ENCODE data around the gene HOXB1. TPM values are rescaled to one million over a fixed set of nuclear protein-coding genes. Genes with fewer than 3 reads are reported as not detected.

The HOXB1 gene
- 0.96 TPM for total RNA-seq (ENCODE audit: insufficient read depth, low replicate concordance)

GRCh38 chr17:48530887-48531272 is at the start of gene HOXB1:
TSS of gene HOXB1 (minus strand) at chr17:48531011. CDS start at chr17:48530904, 107 bp downstream.
- DNase-seq (ENCODE audit: low spot score) = no peak

- no peak for DNase-seq (ENCODE audit: low spot score)
Observed at GRCh38 chr17:48579760-48580554, 49.1 kb upstream of the HOXB1 start.

GRCh38 chr17:48579471-48579759 is 48.6 kb upstream of the HOXB1 start:
- no peak for DNase-seq (ENCODE audit: low spot score)

GRCh38 chr17:48578616-48579470 is 48.0 kb upstream of the HOXB1 start:
- no peak for DNase-seq (ENCODE audit: low spot score)

- peak; percentile 85 for DNase-seq (ENCODE audit: low spot score)
Observed at GRCh38 chr17:48577946-48578615, 47.3 kb upstream of the HOXB1 start, which contains the start of gene HOXB4. TSS of gene HOXB4 (minus strand) at chr17:48578350. CDS start at chr17:48578319, 31 bp downstream.

- DNase-seq (ENCODE audit: low spot score) = peak; percentile 68
Observed at GRCh38 chr17:48577330-48577945, 46.6 kb upstream of the HOXB1 start.

GRCh38 chr17:48576479-48577309 is 45.9 kb upstream of the HOXB1 start:
- no peak for DNase-seq (ENCODE audit: low spot score)

GRCh38 chr17:48575673-48576478 is 45.1 kb upstream of the HOXB1 start:
- no peak for DNase-seq (ENCODE audit: low spot score)

- DNase-seq (ENCODE audit: low spot score) = no peak
Observed at GRCh38 chr17:48575066-48575582, 44.3 kb upstream of the HOXB1 start.

- no peak for DNase-seq (ENCODE audit: low spot score)
Observed at GRCh38 chr17:48574505-48575065, 43.8 kb upstream of the HOXB1 start.

- DNase-seq (ENCODE audit: low spot score) = no peak
Observed at GRCh38 chr17:48571826-48572417, 41.1 kb upstream of the HOXB1 start.

- DNase-seq (ENCODE audit: low spot score) = peak; percentile 49
Observed at GRCh38 chr17:48571024-48571818, 40.4 kb upstream of the HOXB1 start.

GRCh38 chr17:48570325-48571023 is 39.7 kb upstream of the HOXB1 start:
- no peak for DNase-seq (ENCODE audit: low spot score)

GRCh38 chr17:48569674-48570324 is 39.0 kb upstream of the HOXB1 start:
- DNase-seq (ENCODE audit: low spot score) = no peak

GRCh38 chr17:48569240-48569582 is 38.4 kb upstream of the HOXB1 start:
- no peak for DNase-seq (ENCODE audit: low spot score)

GRCh38 chr17:48568499-48569239 is 37.9 kb upstream of the HOXB1 start:
- DNase-seq (ENCODE audit: low spot score) = peak; percentile 55

All from umbilical cord (tissue), 2 donors.